HG03175 (cell line): ENCODE measurements around the gene RIPK4.
"Not testable (repeated sequence)": the region's sequence is repeated elsewhere in the genome, so short reads cannot be mapped to it uniquely, and the experiment has no call there.

Experiments used
- ATAC-seq: cut with Tn5 transposase; IDR thresholded peaks from one replicate; pipeline ENCODE4 v1.9.1; 2021; ENCODE audit warnings: mild to moderate bottlenecking, moderate library complexity; ENCODE audit not compliant: unreplicated experiment

RIPK4 gene

GRCh38 chr21:41701749-41702148 is 65.1 kb downstream of the RIPK4 start:
- no peak for ATAC-seq

- ATAC-seq: no peak
These were observed 67.5 kb downstream of the RIPK4 start for GRCh38 chr21:41699311-41699710.

GRCh38 chr21:41698071-41698470 is 68.8 kb downstream of the RIPK4 start:
- no peak for ATAC-seq

- ATAC-seq: no peak
These were observed 71.3 kb downstream of the RIPK4 start for GRCh38 chr21:41695513-41695912.

GRCh38 chr21:41694042-41694441 is 72.8 kb downstream of the RIPK4 start:
- ATAC-seq: not testable (repeated sequence)

- no peak for ATAC-seq
These were observed 74.7 kb downstream of the RIPK4 start for GRCh38 chr21:41692185-41692565.

GRCh38 chr21:41691205-41692184 is 75.4 kb downstream of the RIPK4 start:
- ATAC-seq: no peak
